HL-60 (cell line): ENCODE data around the gene MCM5.

Experiments
- DNase-seq, 2 experiments: peaks; one replicate each; pipeline ENCODE4 v3.0.0-alpha.2; 2010 to 2020; ENCODE audit warnings: low read depth in 1 of 2, low spot score in 1 of 2
- H3K27ac ChIP-seq: fragments of 250-450 bp; sonication (Bioruptor Pico); replicated peaks from 2 replicates; pipeline ENCODE4 v1.5.1; 2020; ENCODE audit warnings: mild to moderate bottlenecking, moderate library complexity
- H3K27me3 ChIP-seq: fragments of 250-450 bp; sonication (Bioruptor Pico); 2 replicates; pipeline ENCODE4 v1.5.1; 2021; ENCODE audit warnings: mild to moderate bottlenecking, moderate library complexity; ENCODE audit not compliant: insufficient read depth, poor library complexity, severe bottlenecking
- H3K4me3 ChIP-seq: replicated peaks from 2 replicates; pipeline ENCODE4 v1.5.1; 2011; ENCODE audit warnings: mild to moderate bottlenecking, control low read depth, low read length; ENCODE audit not compliant: insufficient read depth
- CTCF ChIP-seq: IDR thresholded peaks from one replicate; pipeline ENCODE4 v1.5.1; 2011; ENCODE audit warnings: low read length, control low read depth, inconsistent platforms; ENCODE audit not compliant: insufficient read depth
- GABPA ChIP-seq: IDR thresholded peaks from 2 replicates; pipeline ENCODE4 v1.6.1; 2012; ENCODE audit warnings: low read depth
- POLR2AphosphoS5 ChIP-seq: IDR thresholded peaks from 2 replicates; pipeline ENCODE4 v1.6.1; 2012; ENCODE audit warnings: low read depth
- REST ChIP-seq: IDR thresholded peaks from 2 replicates; pipeline ENCODE4 v1.6.1; 2012; ENCODE audit warnings: low read depth; ENCODE audit not compliant: insufficient replicate concordance
- SPI1 ChIP-seq: IDR thresholded peaks from 2 replicates; pipeline ENCODE4 v1.6.1; 2012; ENCODE audit warnings: low read depth, mild to moderate bottlenecking, borderline replicate concordance

The MCM5 gene

GRCh38 chr22:35431483-35432227 is 31.7 kb downstream of the MCM5 start:
- H3K27me3 ChIP-seq, result no peaks in the 10 kb centered on the region
- no peak for TF ChIP-seq REST
- no peak for TF ChIP-seq SPI1
- TF ChIP-seq GABPA, result no peak
- no peak for TF ChIP-seq CTCF
- TF ChIP-seq POLR2AphosphoS5, result no peak
- no peak overlapping the region for H3K4me3 ChIP-seq
- no peak for DNase-seq
- H3K27ac ChIP-seq, result no peak overlapping the region

- TF ChIP-seq GABPA (no peak), CTCF (no peak), REST (no peak), POLR2AphosphoS5 (no peak), SPI1 (no peak)
- Histone ChIP-seq H3K27ac (no peak overlapping the region), H3K27me3 (no peaks in the 10 kb centered on the region), H3K4me3 (no peak overlapping the region)
- no peak for DNase-seq
Observed at GRCh38 chr22:35432228-35432905, 32.4 kb downstream of the MCM5 start.

GRCh38 chr22:35434061-35434710 is 34.2 kb downstream of the MCM5 start:
- Histone ChIP-seq H3K4me3 (no peak overlapping the region), H3K27me3 (no peaks in the 10 kb centered on the region), H3K27ac (no peak overlapping the region)
- TF ChIP-seq SPI1, result no peak
- TF ChIP-seq GABPA, result no peak
- TF ChIP-seq POLR2AphosphoS5, result no peak
- TF ChIP-seq REST, result no peak
- TF ChIP-seq CTCF, result no peak
- DNase-seq, result no peak
